Keratinocyte (primary cell): ENCODE measurements around the gene TLE1. TPM values are rescaled to one million over a fixed set of nuclear protein-coding genes. Genes with fewer than 3 reads are reported as not detected.

Source experiments
- DNase-seq: peaks from one replicate; pipeline ENCODE4 v3.0.0-alpha.2; 2011; ENCODE audit warnings: low read depth, missing footprints, low spot score
- FAIRE-seq: peaks from 2 replicates; lab custom pipeline; 2011; peaks lifted over from hg19 to GRCh38; lab: Jason Lieb, UNC
- H2AFZ ChIP-seq: 2 replicates; pipeline ENCODE4 v1.6.0; 2012; ENCODE audit warnings: low read length, control low read depth, inconsistent platforms; ENCODE audit not compliant: control insufficient read depth
- H3K27ac ChIP-seq: 2 replicates; pipeline ENCODE4 v1.5.1; 2011; ENCODE audit warnings: low read length; ENCODE audit not compliant: control insufficient read depth, insufficient read depth
- H3K27me3 ChIP-seq: 3 replicates; pipeline ENCODE4 v1.6.0; 2011; ENCODE audit warnings: low read length; ENCODE audit not compliant: control insufficient read depth, insufficient read depth; ENCODE audit errors: extremely low read depth
- H3K36me3 ChIP-seq, 2 experiments: 2 replicates in 1 of 2; 3 replicates in 1 of 2; pipeline ENCODE4 v1.5.1; 2011; ENCODE audit warnings: low read length in 2 of 2, mild to moderate bottlenecking in 1 of 2; ENCODE audit not compliant: control insufficient read depth in 2 of 2, insufficient read depth in 2 of 2; ENCODE audit errors: extremely low read depth in 1 of 2
- H3K4me1 ChIP-seq: 3 replicates; pipeline ENCODE4 v1.5.1; 2011; ENCODE audit warnings: low read length; ENCODE audit not compliant: control insufficient read depth, insufficient read depth; ENCODE audit errors: extremely low read depth
- H3K4me2 ChIP-seq: 3 replicates; pipeline ENCODE4 v1.6.0; 2011; ENCODE audit warnings: low read depth, low read length; ENCODE audit not compliant: control insufficient read depth, insufficient read depth; ENCODE audit errors: extremely low read depth
- H3K4me3 ChIP-seq, 3 experiments: fragments of 200-600 bp in 1 of 3; sonication (generic) in 1 of 3; 2 replicates in 2 of 3; 3 replicates in 1 of 3; pipeline ENCODE4 v1.5.1; 2011 to 2016; ENCODE audit warnings: low read length in 3 of 3, mild to moderate bottlenecking in 3 of 3, control low read depth in 2 of 3, inconsistent platforms in 1 of 3, low read depth in 1 of 3, mixed read lengths in 1 of 3, mixed run types in 1 of 3, moderate library complexity in 1 of 3; ENCODE audit not compliant: control insufficient read depth in 2 of 3, insufficient read depth in 2 of 3; ENCODE audit errors: extremely low read depth in 1 of 3
- H3K79me2 ChIP-seq: 2 replicates; pipeline ENCODE4 v1.6.0; 2012; ENCODE audit warnings: low read length; ENCODE audit not compliant: control insufficient read depth, insufficient read depth
- H3K9ac ChIP-seq: 3 replicates; pipeline ENCODE4 v1.6.0; 2011; ENCODE audit warnings: low read length; ENCODE audit not compliant: control insufficient read depth, insufficient read depth; ENCODE audit errors: extremely low read depth
- H3K9me1 ChIP-seq: 3 replicates; pipeline ENCODE4 v1.6.0; 2011; ENCODE audit warnings: low read length; ENCODE audit not compliant: control insufficient read depth, insufficient read depth; ENCODE audit errors: extremely low read depth
- H3K9me3 ChIP-seq: 2 replicates; pipeline ENCODE4 v1.5.1; 2012; ENCODE audit warnings: low read depth, low read length; ENCODE audit not compliant: control insufficient read depth
- H4K20me1 ChIP-seq: 3 replicates; pipeline ENCODE4 v1.6.0; 2011; ENCODE audit warnings: low read length; ENCODE audit not compliant: control insufficient read depth, insufficient read depth; ENCODE audit errors: extremely low read depth
- EZH2 ChIP-seq: IDR thresholded peaks from one replicate; pipeline ENCODE4 v1.6.1; 2012; ENCODE audit warnings: inconsistent platforms, mild to moderate bottlenecking, low read length, moderate library complexity
- dilution Hi-C: fragments of 300-500 bp; cut with MboI; formaldehyde crosslinking; loops from one replicate; pipeline ENCODE4 v1.7.0; 2020; ENCODE audit warnings: low sequenced_read_pairs; ENCODE audit not compliant: extremely low pct_ligation_motif_present
- polyA plus RNA-seq, 5 experiments: library from polyadenylated mRNA; depleted of rRNA in 3 of 5; stranded (reverse) in 3 of 5; stranded (forward) in 1 of 5; unstranded in 1 of 5; fragments of >200 nt; gene quantifications; 1 replicate in 1 of 5; 2 replicates in 3 of 5; 3 replicates in 1 of 5; pipeline versions ENCODE4 v1.2.1 to v1.2.3, GENCODE V29; 2011 to 2012; ENCODE audit warnings: missing spikeins in 2 of 5, low read depth in 1 of 5, low replicate concordance in 1 of 5
- TF ChIP-seq, protein P1 (sequence below), 3 experiments: IDR thresholded peaks in 1 of 3; conservative IDR thresholded peaks in 1 of 3; optimal IDR thresholded peaks in 1 of 3; 2 replicates in 2 of 3; 3 replicates in 1 of 3; pipeline versions ENCODE3 to v1.5.1; 2011; ENCODE audit warnings: low read length in 3 of 3, mild to moderate bottlenecking in 3 of 3, moderate library complexity in 2 of 3, control low read depth in 1 of 3, inconsistent platforms in 1 of 3; ENCODE audit not compliant: insufficient read depth in 2 of 3; ENCODE audit errors: extremely low read depth in 1 of 3

TLE1 gene
- polyA plus RNA-seq, 1 donor (not counting 4 experiments of a cell fraction or from before 2014, with no cell fraction given): 29.6 TPM

DNA sequence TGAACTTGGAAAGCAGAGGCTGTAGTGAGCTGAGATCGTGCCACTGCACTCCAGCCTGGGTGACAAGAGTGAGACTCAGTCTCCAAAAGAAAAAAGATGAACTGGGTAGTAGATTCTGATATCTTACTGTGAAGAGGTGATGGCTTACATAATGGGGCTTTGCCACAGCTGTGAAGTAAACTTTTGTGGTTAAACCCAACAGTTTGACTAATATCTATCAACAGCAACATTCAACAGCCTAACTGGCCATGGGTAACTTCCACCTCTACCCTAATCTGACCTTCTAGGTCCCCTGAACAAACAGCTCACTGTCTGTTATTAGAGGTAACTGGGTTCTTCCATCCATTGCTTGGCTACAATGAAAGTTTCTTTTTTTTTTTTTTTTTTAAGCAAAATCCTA lies 52.1 kb downstream of the TLE1 start:
- peaks cover 7 to 9% of the 10 kb centered on the region in 2 experiments for H3K36me3 ChIP-seq
- no peak for TF ChIP-seq EZH2
- TF ChIP-seq, protein P1, sequence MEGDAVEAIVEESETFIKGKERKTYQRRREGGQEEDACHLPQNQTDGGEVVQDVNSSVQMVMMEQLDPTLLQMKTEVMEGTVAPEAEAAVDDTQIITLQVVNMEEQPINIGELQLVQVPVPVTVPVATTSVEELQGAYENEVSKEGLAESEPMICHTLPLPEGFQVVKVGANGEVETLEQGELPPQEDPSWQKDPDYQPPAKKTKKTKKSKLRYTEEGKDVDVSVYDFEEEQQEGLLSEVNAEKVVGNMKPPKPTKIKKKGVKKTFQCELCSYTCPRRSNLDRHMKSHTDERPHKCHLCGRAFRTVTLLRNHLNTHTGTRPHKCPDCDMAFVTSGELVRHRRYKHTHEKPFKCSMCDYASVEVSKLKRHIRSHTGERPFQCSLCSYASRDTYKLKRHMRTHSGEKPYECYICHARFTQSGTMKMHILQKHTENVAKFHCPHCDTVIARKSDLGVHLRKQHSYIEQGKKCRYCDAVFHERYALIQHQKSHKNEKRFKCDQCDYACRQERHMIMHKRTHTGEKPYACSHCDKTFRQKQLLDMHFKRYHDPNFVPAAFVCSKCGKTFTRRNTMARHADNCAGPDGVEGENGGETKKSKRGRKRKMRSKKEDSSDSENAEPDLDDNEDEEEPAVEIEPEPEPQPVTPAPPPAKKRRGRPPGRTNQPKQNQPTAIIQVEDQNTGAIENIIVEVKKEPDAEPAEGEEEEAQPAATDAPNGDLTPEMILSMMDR (optimal IDR thresholded peaks at IDR 0.05 in 1 of 3, IDR thresholded peaks at IDR 0.05 in 1 of 3, conservative IDR thresholded peaks at IDR 0.05 in 1 of 3; ENCODE audit: extremely low read depth in 1 of 3, insufficient read depth in 2 of 3, low read length in 3 of 3): no peak
- H3K4me2 ChIP-seq: no peak overlapping the region
- FAIRE-seq: no peak
- H3K9me3 ChIP-seq: no peaks in the 10 kb centered on the region
- dilution Hi-C loops: no loop called here
- peaks cover 23% of the 10 kb centered on the region for H3K79me2 ChIP-seq
- no peaks in the 10 kb centered on the region for H3K27me3 ChIP-seq
- no peak overlapping the region for H3K4me3 ChIP-seq
- no peaks in the 10 kb centered on the region for H3K4me1 ChIP-seq
- DNase-seq: no peak
- no peak overlapping the region for H3K9ac ChIP-seq
- H3K9me1 ChIP-seq: no peaks in the 10 kb centered on the region
- no peaks in the 10 kb centered on the region for H4K20me1 ChIP-seq
- H3K27ac ChIP-seq: no peak overlapping the region
- no peak overlapping the region for H2AFZ ChIP-seq

DNA sequence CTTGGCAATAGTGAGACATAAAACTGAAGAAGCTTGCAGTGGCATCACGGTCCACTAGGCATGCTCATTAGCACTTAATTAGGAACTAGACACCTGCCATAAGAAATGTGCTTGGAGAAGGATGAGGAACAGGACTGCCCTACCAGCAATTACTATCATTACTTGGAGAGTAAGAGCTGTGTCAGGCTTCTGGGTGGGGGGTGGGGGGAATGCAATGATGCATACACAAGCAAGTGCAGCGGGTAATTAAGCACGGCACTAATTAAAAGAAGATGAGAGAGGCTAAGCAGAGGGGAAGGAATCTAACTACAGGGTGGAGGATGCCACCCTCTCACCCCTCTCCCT lies 53.1 kb downstream of the TLE1 start:
- H3K27ac ChIP-seq: no peak overlapping the region
- H3K79me2 ChIP-seq: peaks cover 22% of the 10 kb centered on the region
- TF ChIP-seq, protein P1 (optimal IDR thresholded peaks at IDR 0.05 in 1 of 3, IDR thresholded peaks at IDR 0.05 in 1 of 3, conservative IDR thresholded peaks at IDR 0.05 in 1 of 3; ENCODE audit: extremely low read depth in 1 of 3, insufficient read depth in 2 of 3, low read length in 3 of 3): no peak
- TF ChIP-seq EZH2: no peak

More for the DNA sequence above, 53.1 kb downstream of the TLE1 start:
- Histone ChIP-seq H3K9me1 (no peaks in the 10 kb centered on the region), H3K4me1 (no peaks in the 10 kb centered on the region), H3K36me3 (peaks cover 7 to 9% of the 10 kb centered on the region in 2 experiments), H4K20me1 (no peaks in the 10 kb centered on the region), H3K4me2 (no peak overlapping the region), H3K9ac (no peak overlapping the region), H2AFZ (no peak overlapping the region), H3K27me3 (no peaks in the 10 kb centered on the region), H3K4me3 (no peak overlapping the region), H3K9me3 (no peaks in the 10 kb centered on the region)
- dilution Hi-C loops: no loop called here
- FAIRE-seq: no peak
- no peak for DNase-seq
